ENCODE measurements around the gene ATP11B.

ATP11B gene

GRCh38 chr3:182787302-182788036 lies 5.8 kb upstream of the ATP11B start:
- H3K36me3 ChIP-seq: no peaks in the 10 kb centered on the region
- H3K4me3 ChIP-seq (ENCODE audit: low read depth, low read length): no peak overlapping the region
- no peaks in the 10 kb centered on the region for H3K9me3 ChIP-seq (ENCODE audit: severe bottlenecking)
- no peak for TF ChIP-seq CTCF (IDR thresholded peaks at IDR 0.05; ENCODE audit: low read depth, low read length)
- H3K27me3 ChIP-seq (ENCODE audit: insufficient read depth, low read depth, severe bottlenecking): no peaks in the 10 kb centered on the region
- DNase-seq: no peak
- no peak overlapping the region for H3K27ac ChIP-seq

- no peak for DNase-seq
- no peak overlapping the region for H3K27ac ChIP-seq
- H3K36me3 ChIP-seq: no peaks in the 10 kb centered on the region
- H3K4me3 ChIP-seq (ENCODE audit: low read depth, low read length): no peak overlapping the region
- H3K9me3 ChIP-seq (ENCODE audit: severe bottlenecking): no peaks in the 10 kb centered on the region
- no peaks in the 10 kb centered on the region for H3K27me3 ChIP-seq (ENCODE audit: insufficient read depth, low read depth, severe bottlenecking)
- TF ChIP-seq CTCF (IDR thresholded peaks at IDR 0.05; ENCODE audit: low read depth, low read length): no peak
Measured at GRCh38 chr3:182789371-182789770, 3.9 kb upstream of the ATP11B start.

- TF ChIP-seq CTCF (IDR thresholded peaks at IDR 0.05; ENCODE audit: low read depth, low read length): no peak
- Histone ChIP-seq H3K27ac (no peak overlapping the region), H3K9me3 (ENCODE audit: severe bottlenecking) (no peaks in the 10 kb centered on the region), H3K4me3 (ENCODE audit: low read depth, low read length) (no peak overlapping the region), H3K36me3 (no peaks in the 10 kb centered on the region), H3K27me3 (ENCODE audit: insufficient read depth, low read depth, severe bottlenecking) (no peaks in the 10 kb centered on the region)
- no peak for DNase-seq
Measured at GRCh38 chr3:182790612-182791011, 2.7 kb upstream of the ATP11B start.

- Histone ChIP-seq H3K27ac (peak overlapping the region; percentile 91), H3K36me3 (no peaks in the 10 kb centered on the region), H3K4me3 (ENCODE audit: low read depth, low read length) (peak overlapping the region; percentile 72), H3K27me3 (ENCODE audit: insufficient read depth, low read depth, severe bottlenecking) (no peaks in the 10 kb centered on the region), H3K9me3 (ENCODE audit: severe bottlenecking) (no peaks in the 10 kb centered on the region)
- peak; percentile 18 for DNase-seq
- TF ChIP-seq CTCF (IDR thresholded peaks at IDR 0.05; ENCODE audit: low read depth, low read length): no peak
Measured at GRCh38 chr3:182793663-182794454, 555 bp downstream of the ATP11B start.

GRCh38 chr3:182794455-182795388 lies 1.4 kb downstream of the ATP11B start:
- H3K36me3 ChIP-seq: no peaks in the 10 kb centered on the region
- peak overlapping the region; percentile 72 for H3K4me3 ChIP-seq (ENCODE audit: low read depth, low read length)
- peak overlapping the region; percentile 91 for H3K27ac ChIP-seq
- no peaks in the 10 kb centered on the region for H3K27me3 ChIP-seq (ENCODE audit: insufficient read depth, low read depth, severe bottlenecking)
- DNase-seq: no peak
- no peak for TF ChIP-seq CTCF (IDR thresholded peaks at IDR 0.05; ENCODE audit: low read depth, low read length)
- no peaks in the 10 kb centered on the region for H3K9me3 ChIP-seq (ENCODE audit: severe bottlenecking)

Data from WERI-Rb-1 (cell line).